OCI-LY7 (cell line): Measurements from ENCODE around the gene RAB3GAP2. TPM values are rescaled to one million over a fixed set of nuclear protein-coding genes. Genes with fewer than 3 reads are reported as not detected.
A peak's percentile ranks its signal among the peaks of the same experiment; 100 is the strongest.

Source experiments
- BruUV-seq: library from RNA; stranded (reverse); fragments of 400-500 nt; replicated peaks from 2 replicates; lab custom pipeline; 2021; lab: Mats Ljungman, UMichigan
- CTCF ChIA-PET: fragments of 300-600 bp; sonication (Branson Sonifier 250); formaldehyde crosslinking; loops from one replicate; lab custom pipeline; 2022; ENCODE audit warnings: antibody characterized with exemption; ENCODE audit not compliant: unreplicated experiment; lab: Charles Lee
- POLR2A ChIA-PET: fragments of 300-600 bp; sonication (Branson Sonifier 250); formaldehyde crosslinking; loops from one replicate; lab custom pipeline; 2022; ENCODE audit warnings: antibody characterized with exemption; lab: Charles Lee
- DNase-seq: peaks from one replicate; pipeline ENCODE4 v3.0.0-alpha.2; 2015; ENCODE audit warnings: low spot score
- H2AFZ ChIP-seq: fragments of 200-600 bp; sonication (generic), shearing (Covaris generic); 2 replicates; pipeline ENCODE4 v1.6.1; 2014; ENCODE audit warnings: mild to moderate bottlenecking, antibody characterized with exemption, low read length, moderate library complexity
- H3K27ac ChIP-seq: fragments of 200-600 bp; sonication (generic); 2 replicates; pipeline ENCODE4 v1.5.1; 2014; ENCODE audit warnings: mixed run types, low read depth, mild to moderate bottlenecking, moderate library complexity, low read length, inconsistent platforms; ENCODE audit not compliant: poor library complexity, severe bottlenecking
- H3K36me3 ChIP-seq: fragments of 200-600 bp; sonication (generic); 2 replicates; pipeline ENCODE4 v1.6.1; 2014; ENCODE audit warnings: mild to moderate bottlenecking, antibody characterized with exemption, low read length, moderate library complexity, mixed read lengths; ENCODE audit not compliant: insufficient read depth
- H3K4me1 ChIP-seq: fragments of 200-600 bp; sonication (generic); 2 replicates; pipeline ENCODE4 v1.5.1; 2014; ENCODE audit warnings: mild to moderate bottlenecking, low read length; ENCODE audit not compliant: insufficient read depth, poor library complexity, severe bottlenecking
- H3K4me2 ChIP-seq: fragments of 200-600 bp; sonication (generic); 2 replicates; pipeline ENCODE4 v1.6.1; 2014; ENCODE audit warnings: mild to moderate bottlenecking, low read length
- H3K4me3 ChIP-seq: fragments of 200-600 bp; sonication (generic); 2 replicates; pipeline ENCODE4 v1.5.1; 2014; ENCODE audit warnings: mild to moderate bottlenecking, low read depth, low read length; ENCODE audit not compliant: poor library complexity, severe bottlenecking
- H3K79me2 ChIP-seq: fragments of 200-600 bp; sonication (generic); 2 replicates; pipeline ENCODE4 v1.6.1; 2016; ENCODE audit warnings: low read depth, mild to moderate bottlenecking, low read length, moderate library complexity, mixed read lengths; ENCODE audit not compliant: insufficient read depth
- H3K9me2 ChIP-seq: fragments of 200-600 bp; sonication (generic); 2 replicates; pipeline ENCODE4 v1.6.1; 2016; ENCODE audit warnings: mild to moderate bottlenecking, low read length, mixed read lengths; ENCODE audit not compliant: insufficient read depth
- H3K9me3 ChIP-seq: fragments of 200-600 bp; sonication (generic); 2 replicates; pipeline ENCODE4 v1.6.1; 2014; ENCODE audit warnings: mild to moderate bottlenecking, mixed run types, low read length, mixed read lengths
- H4K20me1 ChIP-seq: fragments of 200-600 bp; sonication (generic); 2 replicates; pipeline ENCODE4 v1.6.1; 2014; ENCODE audit warnings: mild to moderate bottlenecking, antibody characterized with exemption, low read length, moderate library complexity, mixed read lengths; ENCODE audit not compliant: insufficient read depth
- EZH2phosphoT487 ChIP-seq: fragments of 200-600 bp; sonication (generic); IDR thresholded peaks from 2 replicates; pipeline ENCODE4 v1.6.1; 2018; ENCODE audit warnings: low read depth, borderline replicate concordance, mild to moderate bottlenecking, mixed run types, antibody characterized with exemption, low read length, moderate library complexity, mixed read lengths
- intact Hi-C: fragments of 100-400 bp; cut with micrococcal nuclease; formaldehyde crosslinking; loops from one replicate; pipeline ENCODE4 v1.10.0; 2022; ENCODE audit not compliant: unreplicated experiment
- microRNA-seq: library from miRNA; unstranded; fragments of <30 nt; microRNA quantifications from one replicate; pipeline ENCODE4 v1.2.0, GENCODE V29; 2022; ENCODE audit warnings: borderline replicate concordance
- small RNA-seq: library from RNA; depleted of rRNA; stranded (forward); fragments of <200 nt; gene quantifications from one replicate; pipeline ENCODE3, GENCODE V24; 2014
- total RNA-seq, 2 experiments: library from RNA; depleted of rRNA in 1 of 2; stranded (reverse); fragments of >200 nt in 1 of 2; shearing (Covaris generic) in 1 of 2; gene quantifications; 2 replicates each; pipeline ENCODE4 v1.2.3, GENCODE V29; 2014 to 2022
- TF ChIP-seq, protein P1 (sequence below): fragments of 200-600 bp; sonication (generic); conservative IDR thresholded peaks from 2 replicates; pipeline ENCODE4 v1.5.1; 2014; ENCODE audit warnings: mild to moderate bottlenecking, antibody characterized with exemption, low read length, moderate library complexity, mixed read lengths

The RAB3GAP2 gene
- total RNA-seq, 2 experiments from 2014 or later = 16.9 to 41.1 TPM

DNA sequence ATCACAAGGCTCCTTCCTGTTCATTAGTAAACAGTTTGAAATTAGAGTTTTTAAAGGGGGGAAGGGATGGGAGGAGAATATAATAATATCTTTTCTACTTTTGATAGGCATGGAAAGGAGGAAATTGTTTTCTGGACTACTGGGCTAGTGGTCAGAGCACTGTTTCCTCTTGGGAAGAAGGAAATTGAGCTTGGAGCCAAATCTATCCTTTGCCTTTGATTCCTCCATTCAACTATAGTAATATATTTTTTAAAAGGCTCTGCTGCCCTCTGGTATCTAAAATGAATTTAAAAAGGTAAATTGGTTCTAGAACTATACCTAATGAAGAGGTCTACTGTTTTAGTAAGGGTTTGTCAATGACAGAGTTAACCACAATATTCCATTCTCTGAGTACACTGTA, 172.4 kb downstream of the RAB3GAP2 start:
- intact Hi-C loops = no loop called here
- H3K79me2 ChIP-seq = peaks cover 25% of the 10 kb centered on the region
- H3K9me3 ChIP-seq = no peaks in the 10 kb centered on the region
- no peaks in the 10 kb centered on the region for H3K9me2 ChIP-seq
- no peak overlapping the region for H3K27ac ChIP-seq
- POLR2A ChIA-PET = interaction anchor here (0.8 kb wide), 1 partner anchor 10 kb away, joined by 7 read pairs; the partner anchor contains the start of gene BPNT1
- CTCF ChIA-PET = no interaction called here
- no peak for DNase-seq
- no peaks in the 10 kb centered on the region for H4K20me1 ChIP-seq
- TF ChIP-seq EZH2phosphoT487 = no peak
- TF ChIP-seq, protein P1, sequence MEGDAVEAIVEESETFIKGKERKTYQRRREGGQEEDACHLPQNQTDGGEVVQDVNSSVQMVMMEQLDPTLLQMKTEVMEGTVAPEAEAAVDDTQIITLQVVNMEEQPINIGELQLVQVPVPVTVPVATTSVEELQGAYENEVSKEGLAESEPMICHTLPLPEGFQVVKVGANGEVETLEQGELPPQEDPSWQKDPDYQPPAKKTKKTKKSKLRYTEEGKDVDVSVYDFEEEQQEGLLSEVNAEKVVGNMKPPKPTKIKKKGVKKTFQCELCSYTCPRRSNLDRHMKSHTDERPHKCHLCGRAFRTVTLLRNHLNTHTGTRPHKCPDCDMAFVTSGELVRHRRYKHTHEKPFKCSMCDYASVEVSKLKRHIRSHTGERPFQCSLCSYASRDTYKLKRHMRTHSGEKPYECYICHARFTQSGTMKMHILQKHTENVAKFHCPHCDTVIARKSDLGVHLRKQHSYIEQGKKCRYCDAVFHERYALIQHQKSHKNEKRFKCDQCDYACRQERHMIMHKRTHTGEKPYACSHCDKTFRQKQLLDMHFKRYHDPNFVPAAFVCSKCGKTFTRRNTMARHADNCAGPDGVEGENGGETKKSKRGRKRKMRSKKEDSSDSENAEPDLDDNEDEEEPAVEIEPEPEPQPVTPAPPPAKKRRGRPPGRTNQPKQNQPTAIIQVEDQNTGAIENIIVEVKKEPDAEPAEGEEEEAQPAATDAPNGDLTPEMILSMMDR = no peak
- H2AFZ ChIP-seq = no peak overlapping the region
- no TSS peak for BruUV-seq
- H3K36me3 ChIP-seq = peaks cover 80% of the 10 kb centered on the region
- H3K4me3 ChIP-seq = no peak overlapping the region
- H3K4me2 ChIP-seq = no peak overlapping the region
- H3K4me1 ChIP-seq = peaks cover 11% of the 10 kb centered on the region

Small RNA genes within 50 kb of the gene (microRNA-seq; reads per million reads assigned to microRNA genes)
- not detected for gene MIR194-1
- gene MIR215 = not detected
- 106 reads per million, percentile 59 among the genes with 10 or more reads in this experiment for gene MIR664A

Small RNA genes within 50 kb of the gene (small RNA-seq; reads per million reads assigned to genes)
- gene MIR194-1 (not detected), gene MIR215 (not detected), gene MIR664A (not detected), gene SNORA36B (0.26 reads per million)

Other genes with a start within 250 kb of the RAB3GAP2 start
- 93.1 and 101 TPM in 2 replicates for gene EPRS1, start 225.9 kb downstream of the RAB3GAP2 start, total RNA-seq (2014; rRNA removed; shearing (Covaris generic))
- 174 and 175 TPM in 2 replicates for gene EPRS1, start 225.9 kb downstream of the RAB3GAP2 start, total RNA-seq (2022)
- 43.0 and 48.7 TPM in 2 replicates for gene BPNT1, start 182.7 kb downstream of the RAB3GAP2 start, total RNA-seq (2014; rRNA removed; shearing (Covaris generic))
- gene BPNT1, start 182.7 kb downstream of the RAB3GAP2 start, total RNA-seq (2022) = 73.3 and 98.5 TPM in 2 replicates
- 57.2 and 62.6 TPM in 2 replicates for gene IARS2, start 178.3 kb downstream of the RAB3GAP2 start, total RNA-seq (2014; rRNA removed; shearing (Covaris generic))
- gene IARS2, start 178.3 kb downstream of the RAB3GAP2 start, total RNA-seq (2022) = 90.2 and 91.3 TPM in 2 replicates